NCI-H2029 treated with DMSO at 0.1 percent for 48 hours (cell line): ENCODE measurements around the gene CCNG2.

Experiments
- DNase-seq: peaks from one replicate; lab custom pipeline; 2025; lab: John Stamatoyannopoulos, UW

The CCNG2 gene

GRCh38 chr4:77147079-77147782 lies 9.8 kb upstream of the CCNG2 start:
- DNase-seq, result no peak

GRCh38 chr4:77148078-77148477 lies 8.9 kb upstream of the CCNG2 start:
- DNase-seq, result no peak

- DNase-seq, result no peak
Measured at GRCh38 chr4:77149789-77150188, 7.2 kb upstream of the CCNG2 start.

GRCh38 chr4:77151241-77151640 lies 5.8 kb upstream of the CCNG2 start:
- no peak for DNase-seq

GRCh38 chr4:77152421-77152820 lies 4.6 kb upstream of the CCNG2 start:
- DNase-seq, result no peak

GRCh38 chr4:77153006-77153405 lies 4.0 kb upstream of the CCNG2 start:
- no peak for DNase-seq

GRCh38 chr4:77154065-77154464 lies 2.9 kb upstream of the CCNG2 start:
- no peak for DNase-seq

- DNase-seq, result no peak
Measured at GRCh38 chr4:77154761-77155499, 2.1 kb upstream of the CCNG2 start.

- DNase-seq, result no peak
Measured at GRCh38 chr4:77155631-77156452, 1.2 kb upstream of the CCNG2 start.

GRCh38 chr4:77156533-77156911 lies 485 bp upstream of the CCNG2 start:
- peak; percentile 95 for DNase-seq

GRCh38 chr4:77157859-77158486 lies 966 bp downstream of the CCNG2 start:
- DNase-seq, result peak; percentile 48

- no peak for DNase-seq
Measured at GRCh38 chr4:77158487-77158861, 1.5 kb downstream of the CCNG2 start.

- no peak for DNase-seq
Measured at GRCh38 chr4:77159806-77160205, 2.8 kb downstream of the CCNG2 start.

- DNase-seq, result no peak
Measured at GRCh38 chr4:77163641-77164040, 6.6 kb downstream of the CCNG2 start.

- no peak for DNase-seq
Measured at GRCh38 chr4:77167173-77167572, 10.2 kb downstream of the CCNG2 start.

GRCh38 chr4:77167866-77168265 lies 10.9 kb downstream of the CCNG2 start:
- DNase-seq, result no peak

- no peak for DNase-seq
Measured at GRCh38 chr4:77169481-77169880, 12.5 kb downstream of the CCNG2 start.

GRCh38 chr4:77170926-77171325 lies 13.9 kb downstream of the CCNG2 start:
- DNase-seq, result no peak

GRCh38 chr4:77172336-77172735 lies 15.3 kb downstream of the CCNG2 start:
- DNase-seq, result no peak

GRCh38 chr4:77174426-77174825 lies 17.4 kb downstream of the CCNG2 start:
- DNase-seq, result no peak

GRCh38 chr4:77175201-77175611 lies 18.2 kb downstream of the CCNG2 start:
- DNase-seq, result no peak

GRCh38 chr4:77176640-77177039 lies 19.6 kb downstream of the CCNG2 start:
- no peak for DNase-seq
